Hepatocyte (in vitro differentiated cells): ENCODE measurements around the gene TST. TPM values are rescaled to one million over a fixed set of nuclear protein-coding genes. Genes with fewer than 3 reads are reported as not detected.

ENCODE experiments used
- DNase-seq: peaks from one replicate; pipeline ENCODE4 v3.0.0-alpha.2; 2016; ENCODE audit warnings: low spot score
- H2AFZ ChIP-seq: fragments of 200-600 bp; sonication (generic); 2 replicates; pipeline ENCODE4 v1.6.0; 2016; ENCODE audit warnings: antibody characterized with exemption, mild to moderate bottlenecking
- H3K27ac ChIP-seq: fragments of 200-600 bp; sonication (generic); 2 replicates; pipeline ENCODE4 v1.5.1; 2016; ENCODE audit warnings: mild to moderate bottlenecking
- H3K27me3 ChIP-seq: fragments of 200-600 bp; sonication (generic); 2 replicates; pipeline ENCODE4 v1.6.1; 2016
- H3K36me3 ChIP-seq: fragments of 200-600 bp; sonication (generic); replicated peaks from 2 replicates; pipeline ENCODE4 v1.5.1; 2016; ENCODE audit warnings: low read depth; ENCODE audit not compliant: insufficient read depth
- H3K4me1 ChIP-seq: fragments of 200-600 bp; sonication (generic); 2 replicates; pipeline ENCODE4 v1.5.1; 2016; ENCODE audit warnings: mild to moderate bottlenecking, moderate library complexity; ENCODE audit not compliant: insufficient read depth
- H3K4me2 ChIP-seq: fragments of 200-600 bp; sonication (generic); 2 replicates; pipeline ENCODE4 v1.6.0; 2016
- H3K4me3 ChIP-seq: fragments of 200-600 bp; sonication (generic); 2 replicates; pipeline ENCODE4 v1.5.1; 2016; ENCODE audit warnings: mild to moderate bottlenecking
- H3K79me2 ChIP-seq: fragments of 200-600 bp; sonication (generic); 2 replicates; pipeline ENCODE4 v1.6.0; 2017; ENCODE audit warnings: mild to moderate bottlenecking
- H3K9me2 ChIP-seq: fragments of 200-600 bp; sonication (generic); replicated peaks from 2 replicates; pipeline ENCODE4 v1.6.0; 2017; ENCODE audit warnings: mild to moderate bottlenecking; ENCODE audit not compliant: insufficient read depth
- H3K9me3 ChIP-seq: fragments of 200-600 bp; sonication (generic); 2 replicates; pipeline ENCODE4 v1.5.1; 2016; ENCODE audit warnings: low read depth, mild to moderate bottlenecking
- H4K20me1 ChIP-seq: fragments of 200-600 bp; sonication (generic); 2 replicates; pipeline ENCODE4 v1.6.0; 2016; ENCODE audit warnings: mild to moderate bottlenecking; ENCODE audit not compliant: insufficient read depth, poor library complexity, severe bottlenecking
- EZH2 ChIP-seq: fragments of 200-600 bp; sonication (generic); IDR thresholded peaks from 2 replicates; pipeline ENCODE4 v1.6.1; 2016; ENCODE audit warnings: antibody characterized with exemption, mild to moderate bottlenecking, borderline replicate concordance
- EZH2phosphoT487 ChIP-seq: fragments of 200-600 bp; sonication (generic); IDR thresholded peaks from one replicate; pipeline ENCODE4 v1.6.1; 2018; ENCODE audit warnings: antibody characterized with exemption, mild to moderate bottlenecking, low read depth, moderate library complexity; ENCODE audit not compliant: unreplicated experiment, severe bottlenecking
- WGBS: methylation state at CpG from one replicate; pipeline ENCODE4 v1.1.6; 2016; ENCODE audit warnings: low lambda C conversion rate; ENCODE audit errors: missing lambda C conversion rate; 5-methylcytosine and 5-hydroxymethylcytosine counted together
- polyA plus RNA-seq: library from polyadenylated mRNA; unstranded; fragments of >200 nt; fragmentation: Nextera tagmentation; extraction: Ambion mirVana; gene quantifications from 2 replicates; pipeline ENCODE4 v1.2.1, GENCODE V29; 2016
- total RNA-seq: library from RNA; depleted of rRNA; stranded (reverse); fragments of >200 nt; gene quantifications from 2 replicates; pipeline ENCODE4 v1.2.3, GENCODE V29; 2014
- TF ChIP-seq, protein P1 (sequence below): fragments of 200-600 bp; sonication (generic); IDR thresholded peaks from 2 replicates; pipeline ENCODE4 v1.5.1; 2016; ENCODE audit warnings: antibody characterized with exemption, mild to moderate bottlenecking; ENCODE audit not compliant: poor library complexity

The TST gene
- total and polyA plus RNA-seq, 2 experiments from 2014 or later, result 50.2 to 111 TPM

DNA sequence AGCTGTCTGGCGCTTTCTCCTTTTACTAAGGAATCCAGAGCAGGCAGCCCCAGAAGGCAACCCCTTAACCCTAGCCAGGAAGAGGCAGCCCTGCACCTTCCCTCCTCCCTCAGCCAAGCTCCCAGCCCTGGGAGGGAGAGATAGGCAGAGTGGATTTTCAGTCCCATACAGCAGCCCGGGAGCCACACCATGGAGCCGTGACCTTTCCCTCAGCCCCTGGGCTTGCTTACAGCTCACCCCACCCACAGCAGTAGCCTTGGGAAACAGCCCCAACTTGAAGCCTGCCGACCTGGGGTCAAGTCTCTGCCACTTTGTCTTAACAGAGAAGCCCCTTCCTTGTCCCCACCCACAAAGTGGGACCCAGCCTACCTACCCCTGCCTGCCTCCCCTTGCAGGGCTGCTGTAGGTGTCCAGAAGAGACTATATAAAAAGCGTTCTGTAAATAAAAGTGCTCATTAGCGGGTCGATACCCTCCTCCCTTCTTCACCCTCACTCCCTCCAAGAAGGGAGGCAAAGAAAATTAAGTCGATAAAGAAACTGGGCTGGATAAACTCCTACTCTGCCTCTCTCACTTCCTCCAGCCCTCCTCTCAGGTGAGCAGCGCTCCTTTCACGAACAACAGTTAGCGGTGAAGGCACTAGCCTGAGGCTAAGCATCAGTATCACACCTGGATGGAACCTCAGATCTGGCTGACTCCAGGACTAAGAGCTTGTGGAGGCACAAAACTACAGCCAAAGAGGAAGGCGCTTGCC, 4.2 kb downstream of the TST start:
- Histone ChIP-seq H3K9me2 (no peaks in the 10 kb centered on the region), H4K20me1 (peaks cover 14% of the 10 kb centered on the region), H3K27me3 (no peaks in the 10 kb centered on the region), H3K9me3 (no peaks in the 10 kb centered on the region), H3K36me3 (no peaks in the 10 kb centered on the region), H3K4me3 (no peak overlapping the region), H2AFZ (no peak overlapping the region), H3K4me2 (peak overlapping the region; percentile 20), H3K27ac (no peak overlapping the region), H3K4me1 (peaks cover 22% of the 10 kb centered on the region), H3K79me2 (peaks cover 25% of the 10 kb centered on the region)
- DNase-seq, result no peak
- 69% methylated on average over 12 of the region's 12 CpGs for WGBS
- TF ChIP-seq EZH2, result no peak
- no peak for TF ChIP-seq EZH2phosphoT487
- TF ChIP-seq, protein P1, sequence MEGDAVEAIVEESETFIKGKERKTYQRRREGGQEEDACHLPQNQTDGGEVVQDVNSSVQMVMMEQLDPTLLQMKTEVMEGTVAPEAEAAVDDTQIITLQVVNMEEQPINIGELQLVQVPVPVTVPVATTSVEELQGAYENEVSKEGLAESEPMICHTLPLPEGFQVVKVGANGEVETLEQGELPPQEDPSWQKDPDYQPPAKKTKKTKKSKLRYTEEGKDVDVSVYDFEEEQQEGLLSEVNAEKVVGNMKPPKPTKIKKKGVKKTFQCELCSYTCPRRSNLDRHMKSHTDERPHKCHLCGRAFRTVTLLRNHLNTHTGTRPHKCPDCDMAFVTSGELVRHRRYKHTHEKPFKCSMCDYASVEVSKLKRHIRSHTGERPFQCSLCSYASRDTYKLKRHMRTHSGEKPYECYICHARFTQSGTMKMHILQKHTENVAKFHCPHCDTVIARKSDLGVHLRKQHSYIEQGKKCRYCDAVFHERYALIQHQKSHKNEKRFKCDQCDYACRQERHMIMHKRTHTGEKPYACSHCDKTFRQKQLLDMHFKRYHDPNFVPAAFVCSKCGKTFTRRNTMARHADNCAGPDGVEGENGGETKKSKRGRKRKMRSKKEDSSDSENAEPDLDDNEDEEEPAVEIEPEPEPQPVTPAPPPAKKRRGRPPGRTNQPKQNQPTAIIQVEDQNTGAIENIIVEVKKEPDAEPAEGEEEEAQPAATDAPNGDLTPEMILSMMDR, result no peak

DNA sequence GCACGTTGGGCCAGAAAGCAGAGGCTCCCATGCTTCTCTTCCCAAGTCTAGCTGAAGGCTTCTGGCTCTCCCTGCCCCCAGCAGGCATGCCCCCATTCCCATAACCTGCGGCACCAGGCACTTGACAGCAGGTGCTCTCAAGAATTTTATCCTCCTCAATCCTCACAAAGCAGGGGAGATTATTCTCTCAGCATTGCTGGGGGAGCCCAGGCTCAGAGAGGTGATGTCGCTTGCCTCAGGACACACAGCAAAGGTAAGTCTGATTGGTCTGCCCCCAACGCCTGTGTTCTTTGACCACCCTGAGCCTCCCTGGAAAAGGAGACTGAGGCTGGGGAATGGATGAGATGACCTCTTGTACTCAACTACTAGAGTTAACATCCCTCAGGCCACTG, 4.8 kb downstream of the TST start:
- whole genome bisulfite sequencing, result 87% methylated on average over 4 of the region's 4 CpGs
- H3K9me3 ChIP-seq, result no peaks in the 10 kb centered on the region
- peaks cover 14% of the 10 kb centered on the region for H4K20me1 ChIP-seq
- no peaks in the 10 kb centered on the region for H3K27me3 ChIP-seq
- peak overlapping the region; percentile 20 for H3K4me2 ChIP-seq
- no peak overlapping the region for H3K4me3 ChIP-seq
- no peak for DNase-seq
- TF ChIP-seq EZH2, result no peak
- TF ChIP-seq EZH2phosphoT487, result no peak
- TF ChIP-seq, protein P1, result no peak
- H2AFZ ChIP-seq, result no peak overlapping the region
- H3K79me2 ChIP-seq, result peaks cover 21% of the 10 kb centered on the region
- H3K9me2 ChIP-seq, result no peaks in the 10 kb centered on the region
- H3K36me3 ChIP-seq, result no peaks in the 10 kb centered on the region
- no peak overlapping the region for H3K27ac ChIP-seq
- peaks cover 22% of the 10 kb centered on the region for H3K4me1 ChIP-seq

DNA sequence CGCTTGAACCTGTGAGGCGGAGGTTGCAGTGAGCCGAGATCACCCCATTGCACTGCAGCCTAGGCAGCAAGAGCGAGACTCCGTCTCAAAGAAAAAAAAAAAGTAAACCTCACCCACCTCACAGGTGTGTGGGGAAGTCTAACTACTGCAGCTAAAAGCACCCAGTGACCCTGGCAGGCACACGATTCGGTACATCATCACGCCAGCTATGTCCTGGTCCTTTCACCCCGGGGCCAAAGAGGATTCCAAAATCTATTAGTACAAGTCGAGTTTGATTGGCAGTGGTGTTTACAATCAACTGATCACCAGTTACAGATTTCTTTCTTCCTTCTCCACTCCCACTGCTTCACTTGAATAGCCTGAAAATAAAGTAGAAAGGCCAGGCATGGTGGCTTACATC, 6.3 kb downstream of the TST start:
- H3K27me3 ChIP-seq, result no peaks in the 10 kb centered on the region
- peaks cover 6% of the 10 kb centered on the region for H4K20me1 ChIP-seq
- no peak overlapping the region for H3K4me3 ChIP-seq
- TF ChIP-seq, protein P1, result no peak
- TF ChIP-seq EZH2phosphoT487 (no peak), EZH2 (no peak)
- no peak overlapping the region for H2AFZ ChIP-seq
- DNase-seq, result no peak
- H3K27ac ChIP-seq, result no peak overlapping the region
- peaks cover 18% of the 10 kb centered on the region for H3K4me1 ChIP-seq
- no peak overlapping the region for H3K4me2 ChIP-seq
- no peaks in the 10 kb centered on the region for H3K9me2 ChIP-seq
- 93% methylated on average over 10 of the region's 10 CpGs for WGBS
- H3K36me3 ChIP-seq, result no peaks in the 10 kb centered on the region
- peaks cover 14% of the 10 kb centered on the region for H3K79me2 ChIP-seq
- no peaks in the 10 kb centered on the region for H3K9me3 ChIP-seq
